GM21528 (cell line): Measurements from ENCODE around the gene SLC35C1.
"Not testable (repeated sequence)": the region's sequence is repeated elsewhere in the genome, so short reads cannot be mapped to it uniquely, and the experiment has no call there.

Experiments
- ATAC-seq: cut with Tn5 transposase; IDR thresholded peaks from one replicate; pipeline ENCODE4 v1.9.1; 2021; ENCODE audit warnings: mild to moderate bottlenecking, moderate library complexity; ENCODE audit not compliant: unreplicated experiment, low FRiP score

Gene SLC35C1

GRCh38 chr11:45809456-45810395 is 4.8 kb downstream of the SLC35C1 start:
- no peak for ATAC-seq

- ATAC-seq: no peak
These were observed 5.6 kb downstream of the SLC35C1 start for GRCh38 chr11:45810431-45811108.

- no peak for ATAC-seq
These were observed 6.1 kb downstream of the SLC35C1 start for GRCh38 chr11:45811109-45811435.

GRCh38 chr11:45811571-45812290 is 6.8 kb downstream of the SLC35C1 start:
- no peak for ATAC-seq

GRCh38 chr11:45812581-45813548 is 7.9 kb downstream of the SLC35C1 start:
- no peak for ATAC-seq

GRCh38 chr11:45815747-45816146 is 10.8 kb downstream of the SLC35C1 start:
- no peak for ATAC-seq

- ATAC-seq: no peak
These were observed 11.7 kb downstream of the SLC35C1 start for GRCh38 chr11:45816614-45817013.

- peak; percentile 62 for ATAC-seq
These were observed 12.2 kb downstream of the SLC35C1 start for GRCh38 chr11:45817191-45817590.

GRCh38 chr11:45818961-45819605 is 14.1 kb downstream of the SLC35C1 start:
- ATAC-seq: no peak

- ATAC-seq: no peak
These were observed 15.4 kb downstream of the SLC35C1 start for GRCh38 chr11:45820211-45820857.

- not testable (repeated sequence) for ATAC-seq
These were observed 21.5 kb downstream of the SLC35C1 start for GRCh38 chr11:45826492-45826891.

- ATAC-seq: no peak
These were observed 22.2 kb downstream of the SLC35C1 start for GRCh38 chr11:45827123-45827522.

GRCh38 chr11:45828996-45829395 is 24.0 kb downstream of the SLC35C1 start:
- no peak for ATAC-seq

GRCh38 chr11:45830596-45830995 is 25.6 kb downstream of the SLC35C1 start:
- ATAC-seq: no peak

GRCh38 chr11:45832811-45833441 is 28.0 kb downstream of the SLC35C1 start:
- ATAC-seq: no peak

GRCh38 chr11:45833761-45834160 is 28.8 kb downstream of the SLC35C1 start:
- ATAC-seq: no peak

- ATAC-seq: no peak
These were observed 29.4 kb downstream of the SLC35C1 start for GRCh38 chr11:45834298-45834756.

GRCh38 chr11:45839204-45839603 is 34.3 kb downstream of the SLC35C1 start:
- no peak for ATAC-seq
